GM12878 (cell line): Measurements from ENCODE around the gene PCLO. TPM values are rescaled to one million over a fixed set of nuclear protein-coding genes. Genes with fewer than 3 reads are reported as not detected.

Experiments used
- ATF3 ChIP-seq: IDR thresholded peaks from 2 replicates; pipeline ENCODE4 v1.6.1; 2011; ENCODE audit warnings: low read depth, mild to moderate bottlenecking, low read length, moderate library complexity, borderline replicate concordance; ENCODE audit errors: extremely low read depth
- BHLHE40 ChIP-seq, 2 experiments: fragments of 450-650 bp in 1 of 2; IDR thresholded peaks; 2 replicates each; pipeline ENCODE4 v1.6.1; 2011 to 2017; ENCODE audit warnings: low read depth in 2 of 2, borderline replicate concordance in 1 of 2, improper control_type of control experiment in 1 of 2, low read length in 1 of 2, mild to moderate bottlenecking in 1 of 2
- BRCA1 ChIP-seq: IDR thresholded peaks from 2 replicates; pipeline ENCODE4 v1.6.1; 2011; ENCODE audit warnings: low read depth, low read length, improper control_type of control experiment
- CBX3 ChIP-seq: fragments of 200-600 bp; sonication (generic); IDR thresholded peaks from 2 replicates; pipeline ENCODE4 v1.6.1; 2016; ENCODE audit warnings: low read depth, borderline replicate concordance
- DPF2 ChIP-seq: fragments of 450-650 bp; IDR thresholded peaks from 2 replicates; pipeline ENCODE4 v1.6.1; 2017; ENCODE audit warnings: mild to moderate bottlenecking
- EED ChIP-seq: sonication (generic); IDR thresholded peaks from 2 replicates; pipeline ENCODE4 v1.6.1; 2016; ENCODE audit warnings: antibody characterized with exemption, low read depth
- FOS ChIP-seq: IDR thresholded peaks from 3 replicates; pipeline ENCODE4 v1.6.1; 2011; ENCODE audit warnings: borderline replicate concordance; ENCODE audit not compliant: insufficient read length; ENCODE audit errors: extremely low read depth
- FOXK2 ChIP-seq: fragments of 450-650 bp; IDR thresholded peaks from 2 replicates; pipeline ENCODE4 v1.6.1; 2017; ENCODE audit warnings: mild to moderate bottlenecking, moderate library complexity
- HDGF ChIP-seq: fragments of 450-650 bp; IDR thresholded peaks from 2 replicates; pipeline ENCODE4 v1.6.1; 2016; ENCODE audit warnings: antibody characterized with exemption
- KDM1A ChIP-seq: fragments of 200-600 bp; sonication (generic); IDR thresholded peaks from 2 replicates; pipeline ENCODE4 v1.6.1; 2016; ENCODE audit warnings: borderline replicate concordance
- MYB ChIP-seq: fragments of 150-350 bp; IDR thresholded peaks from 2 replicates; pipeline ENCODE4 v1.6.1; 2014; ENCODE audit warnings: mild to moderate bottlenecking, low read depth, low read length, borderline replicate concordance
- NBN ChIP-seq: fragments of 450-650 bp; IDR thresholded peaks from 2 replicates; pipeline ENCODE4 v1.6.1; 2016
- NFYA ChIP-seq: IDR thresholded peaks from 2 replicates; pipeline ENCODE4 v1.6.1; 2011; ENCODE audit warnings: low read depth, mild to moderate bottlenecking, low read length, improper control_type of control experiment, borderline replicate concordance
- NR2C2 ChIP-seq: IDR thresholded peaks from 2 replicates; pipeline ENCODE4 v1.6.1; 2011; ENCODE audit warnings: borderline replicate concordance, low read depth; ENCODE audit not compliant: control insufficient read depth, insufficient read length
- RAD51 ChIP-seq: fragments of 450-650 bp; IDR thresholded peaks from 2 replicates; pipeline ENCODE4 v1.6.1; 2016; ENCODE audit warnings: moderate library complexity, mild to moderate bottlenecking, inconsistent platforms
- SKIL ChIP-seq: fragments of 450-650 bp; IDR thresholded peaks from 2 replicates; pipeline ENCODE4 v1.6.1; 2017; ENCODE audit warnings: mild to moderate bottlenecking, low read depth, inconsistent platforms; ENCODE audit not compliant: poor library complexity, severe bottlenecking
- SMAD5 ChIP-seq: IDR thresholded peaks from 2 replicates; pipeline ENCODE4 v1.6.1; 2016; ENCODE audit warnings: antibody characterized with exemption, low read depth
- SMC3 ChIP-seq: IDR thresholded peaks from 2 replicates; pipeline ENCODE4 v1.6.1; 2011; ENCODE audit warnings: low read length, improper control_type of control experiment, borderline replicate concordance
- TARDBP ChIP-seq: IDR thresholded peaks from 2 replicates; pipeline ENCODE4 v1.6.1; 2016; ENCODE audit warnings: borderline replicate concordance
- ZNF592 ChIP-seq: fragments of 450-650 bp; IDR thresholded peaks from 2 replicates; pipeline ENCODE4 v1.6.1; 2017; ENCODE audit warnings: mild to moderate bottlenecking, moderate library complexity
- polyA plus RNA-seq, 11 experiments: library from polyadenylated mRNA; depleted of rRNA in 4 of 11; unstranded in 6 of 11; stranded (reverse) in 5 of 11; fragments of >200 nt; fragmentation: Nextera tagmentation in 4 of 11; fragmentation: Illumina TruSeq in 1 of 11; extraction: Ambion mirVana in 4 of 11; extraction: Trizol in 1 of 11; gene quantifications; 1 replicate in 1 of 11; 2 replicates in 10 of 11; pipeline versions ENCODE4 v1.2.1 to v1.2.3, GENCODE V29; 2011 to 2016; ENCODE audit warnings: inconsistent platforms in 2 of 11, missing spikeins in 2 of 11, low read depth in 1 of 11
- total RNA-seq, 4 experiments: library from RNA; depleted of rRNA in 3 of 4; stranded (reverse); fragments of >200 nt in 3 of 4; fragmentation: Illumina TruSeq in 1 of 4; extraction: Trizol in 1 of 4; gene quantifications; 2 replicates each; pipeline versions ENCODE4 v1.2.1 to v1.2.3, GENCODE V29; 2013 to 2021
- TF ChIP-seq, protein P1 (sequence below): fragments of 450-650 bp; formaldehyde crosslinking; IDR thresholded peaks from 2 replicates; pipeline ENCODE4 v1.4.0; 2020; ENCODE audit warnings: mild to moderate bottlenecking, moderate library complexity

The PCLO gene
- total and polyA plus RNA-seq, 10 of the 15 experiments (the other 5 are each of a cell fraction or from before 2014, with no cell fraction given), result 0.01 to 0.08 (median 0.03) TPM; not detected in 6

DNA sequence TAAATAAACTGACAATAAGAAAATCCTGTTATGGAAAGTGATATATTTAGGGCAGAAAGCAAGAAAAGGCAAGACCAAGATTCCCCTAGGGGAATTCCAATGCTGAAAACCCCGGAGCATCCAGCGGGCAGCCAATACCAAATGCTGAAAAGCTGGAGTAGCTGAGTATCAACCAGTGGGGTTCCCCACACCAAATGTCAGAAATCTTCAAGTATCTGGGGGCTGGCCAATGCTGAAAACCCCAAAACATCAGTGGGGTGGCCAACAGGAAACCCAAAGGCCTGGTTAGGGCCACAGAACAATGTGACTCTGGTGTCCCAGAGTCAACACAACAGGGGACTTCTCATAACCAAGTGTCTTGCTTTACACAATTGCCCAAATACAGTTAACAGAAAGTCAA, 447.3 kb downstream of the PCLO start (continued):
- TF ChIP-seq, protein P1, sequence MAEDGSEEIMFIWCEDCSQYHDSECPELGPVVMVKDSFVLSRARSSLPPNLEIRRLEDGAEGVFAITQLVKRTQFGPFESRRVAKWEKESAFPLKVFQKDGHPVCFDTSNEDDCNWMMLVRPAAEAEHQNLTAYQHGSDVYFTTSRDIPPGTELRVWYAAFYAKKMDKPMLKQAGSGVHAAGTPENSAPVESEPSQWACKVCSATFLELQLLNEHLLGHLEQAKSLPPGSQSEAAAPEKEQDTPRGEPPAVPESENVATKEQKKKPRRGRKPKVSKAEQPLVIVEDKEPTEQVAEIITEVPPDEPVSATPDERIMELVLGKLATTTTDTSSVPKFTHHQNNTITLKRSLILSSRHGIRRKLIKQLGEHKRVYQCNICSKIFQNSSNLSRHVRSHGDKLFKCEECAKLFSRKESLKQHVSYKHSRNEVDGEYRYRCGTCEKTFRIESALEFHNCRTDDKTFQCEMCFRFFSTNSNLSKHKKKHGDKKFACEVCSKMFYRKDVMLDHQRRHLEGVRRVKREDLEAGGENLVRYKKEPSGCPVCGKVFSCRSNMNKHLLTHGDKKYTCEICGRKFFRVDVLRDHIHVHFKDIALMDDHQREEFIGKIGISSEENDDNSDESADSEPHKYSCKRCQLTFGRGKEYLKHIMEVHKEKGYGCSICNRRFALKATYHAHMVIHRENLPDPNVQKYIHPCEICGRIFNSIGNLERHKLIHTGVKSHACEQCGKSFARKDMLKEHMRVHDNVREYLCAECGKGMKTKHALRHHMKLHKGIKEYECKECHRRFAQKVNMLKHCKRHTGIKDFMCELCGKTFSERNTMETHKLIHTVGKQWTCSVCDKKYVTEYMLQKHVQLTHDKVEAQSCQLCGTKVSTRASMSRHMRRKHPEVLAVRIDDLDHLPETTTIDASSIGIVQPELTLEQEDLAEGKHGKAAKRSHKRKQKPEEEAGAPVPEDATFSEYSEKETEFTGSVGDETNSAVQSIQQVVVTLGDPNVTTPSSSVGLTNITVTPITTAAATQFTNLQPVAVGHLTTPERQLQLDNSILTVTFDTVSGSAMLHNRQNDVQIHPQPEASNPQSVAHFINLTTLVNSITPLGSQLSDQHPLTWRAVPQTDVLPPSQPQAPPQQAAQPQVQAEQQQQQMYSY (CRISPR knock-in tag), result no peak
- TF ChIP-seq SMC3, result no peak
- TF ChIP-seq NR2C2, result no peak
- TF ChIP-seq TARDBP, result no peak
- TF ChIP-seq NBN, result no peak
- TF ChIP-seq FOXK2, result no peak
- peak; percentile 62 for TF ChIP-seq EED
- no peak for TF ChIP-seq RAD51
- TF ChIP-seq SKIL, result no peak
- no peak for TF ChIP-seq CBX3
- TF ChIP-seq SMAD5, result no peak
- no peak for TF ChIP-seq DPF2
- no peak for TF ChIP-seq MYB
- no peak for TF ChIP-seq KDM1A
- TF ChIP-seq BRCA1, result no peak
- no peak for TF ChIP-seq BHLHE40 (IDR thresholded peaks at IDR 0.05; ENCODE audit: borderline replicate concordance in 1 of 2, low read depth in 2 of 2, low read length in 1 of 2)
- TF ChIP-seq HDGF, result no peak
- no peak for TF ChIP-seq FOS
- no peak for TF ChIP-seq NFYA
- TF ChIP-seq ATF3, result no peak
- TF ChIP-seq ZNF592, result no peak
